K562 (cell line): Measurements from ENCODE around the gene CPSF7. TPM values are rescaled to one million over a fixed set of nuclear protein-coding genes. Genes with fewer than 3 reads are reported as not detected.

Experiments
- CBX1 ChIP-seq: sonication (generic); IDR thresholded peaks from 2 replicates; pipeline ENCODE4 v1.6.1; 2016; ENCODE audit warnings: antibody characterized with exemption, low read depth, mild to moderate bottlenecking
- CSDE1 ChIP-seq, 2 experiments: fragments of 450-650 bp; IDR thresholded peaks; 2 replicates each; pipeline ENCODE4 v1.6.1; 2016; ENCODE audit warnings: mild to moderate bottlenecking in 1 of 2
- FOXK1 ChIP-seq: sonication (generic); formaldehyde crosslinking; IDR thresholded peaks from 2 replicates; pipeline ENCODE4 v1.8.0; 2022; ENCODE audit warnings: missing genetic modification reagents, mild to moderate bottlenecking, borderline replicate concordance
- KLF1 ChIP-seq: fragments of 450-650 bp; IDR thresholded peaks from 2 replicates; pipeline ENCODE4 v1.6.1; 2016; ENCODE audit warnings: missing genetic modification characterization, missing compliant biosample characterization
- OTX1 ChIP-seq: fragments of 450-650 bp; formaldehyde crosslinking; IDR thresholded peaks from 2 replicates; pipeline ENCODE4 v1.4.0; 2022; ENCODE audit warnings: mild to moderate bottlenecking
- PHB ChIP-seq: fragments of 250-450 bp; sonication (Bioruptor Pico); IDR thresholded peaks from 2 replicates; pipeline ENCODE4 v1.5.0; 2021
- SLC30A9 ChIP-seq: fragments of 250-450 bp; sonication (Bioruptor Pico); IDR thresholded peaks from 2 replicates; pipeline ENCODE4 v1.8.0; 2022; ENCODE audit warnings: mild to moderate bottlenecking, moderate library complexity
- polyA plus RNA-seq, 8 experiments: library from polyadenylated mRNA; depleted of rRNA in 4 of 8; stranded (reverse) in 5 of 8; unstranded in 3 of 8; fragments of >200 nt; fragmentation: Nextera tagmentation in 2 of 8; fragmentation: Illumina TruSeq in 1 of 8; extraction: Ambion mirVana in 2 of 8; extraction: Trizol in 1 of 8; gene quantifications; 2 replicates each; pipeline versions ENCODE4 v1.2.1 to v1.2.3, GENCODE V29; 2011 to 2014; ENCODE audit warnings: inconsistent platforms in 1 of 8, missing spikeins in 1 of 8
- total RNA-seq, 7 experiments: library from RNA; depleted of rRNA in 6 of 7; stranded (reverse); fragments of >200 nt in 6 of 7; fragmentation: Illumina TruSeq in 2 of 7; extraction: Trizol in 2 of 7; gene quantifications; 2 replicates each; pipeline versions ENCODE4 v1.2.1 to v1.2.3, GENCODE V29; 2011 to 2021; ENCODE audit warnings: low replicate concordance in 1 of 7
- TF ChIP-seq, protein P1 (sequence below): IDR thresholded peaks from 2 replicates; pipeline ENCODE4 v1.6.1; 2011; ENCODE audit warnings: borderline replicate concordance, low read depth, mild to moderate bottlenecking, moderate library complexity, low read length; ENCODE audit not compliant: insufficient read depth, poor library complexity, severe bottlenecking
- TF ChIP-seq, protein P2 (sequence below): fragments of 450-650 bp; IDR thresholded peaks from 2 replicates; pipeline ENCODE4 v1.6.1; 2016; ENCODE audit warnings: missing biosample characterization, missing genetic modification characterization
- TF ChIP-seq, protein P3 (sequence below), 2 experiments: fragments of 450-650 bp; IDR thresholded peaks; 2 replicates each; pipeline ENCODE4 v1.6.1; 2016
- TF ChIP-seq, protein P4 (sequence below): fragments of 250-450 bp; sonication (Bioruptor Pico); IDR thresholded peaks from 2 replicates; pipeline ENCODE4 v1.8.0; 2022; ENCODE audit warnings: moderate library complexity, mild to moderate bottlenecking, inconsistent platforms
- TF ChIP-seq, protein P5 (sequence below): fragments of 450-650 bp; IDR thresholded peaks from 2 replicates; pipeline ENCODE4 v1.6.1; 2018; ENCODE audit warnings: mild to moderate bottlenecking, low read depth; ENCODE audit not compliant: partially characterized antibody

The CPSF7 gene
- total and polyA plus RNA-seq, 9 of the 15 experiments (the other 6 are each of a cell fraction or from before 2014, with no cell fraction given): 14.8 to 104 (median 44.1) TPM

DNA sequence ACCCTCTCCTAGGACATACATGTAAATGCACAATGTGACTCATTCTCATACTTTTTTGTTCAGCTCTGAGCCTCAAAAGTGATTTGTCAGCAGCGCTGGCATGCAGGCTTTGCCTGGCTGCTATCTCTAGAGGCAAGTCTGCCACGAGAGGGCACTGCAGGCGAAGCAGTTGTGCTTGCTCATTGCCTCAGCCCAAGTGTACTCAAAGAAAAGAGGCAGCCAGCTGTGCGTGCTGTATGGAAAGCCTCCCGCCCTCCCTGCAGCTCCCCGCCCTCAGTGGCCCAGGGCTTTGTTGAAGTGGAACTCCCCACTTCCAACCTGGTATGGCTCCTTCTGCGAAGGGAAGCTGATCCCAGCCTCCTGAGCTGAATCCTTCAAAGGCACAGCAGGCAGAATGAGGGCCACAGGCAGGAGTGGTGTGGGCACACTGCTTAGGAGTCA, 16.5 kb upstream of the CPSF7 start (continued):
- TF ChIP-seq, protein P1, sequence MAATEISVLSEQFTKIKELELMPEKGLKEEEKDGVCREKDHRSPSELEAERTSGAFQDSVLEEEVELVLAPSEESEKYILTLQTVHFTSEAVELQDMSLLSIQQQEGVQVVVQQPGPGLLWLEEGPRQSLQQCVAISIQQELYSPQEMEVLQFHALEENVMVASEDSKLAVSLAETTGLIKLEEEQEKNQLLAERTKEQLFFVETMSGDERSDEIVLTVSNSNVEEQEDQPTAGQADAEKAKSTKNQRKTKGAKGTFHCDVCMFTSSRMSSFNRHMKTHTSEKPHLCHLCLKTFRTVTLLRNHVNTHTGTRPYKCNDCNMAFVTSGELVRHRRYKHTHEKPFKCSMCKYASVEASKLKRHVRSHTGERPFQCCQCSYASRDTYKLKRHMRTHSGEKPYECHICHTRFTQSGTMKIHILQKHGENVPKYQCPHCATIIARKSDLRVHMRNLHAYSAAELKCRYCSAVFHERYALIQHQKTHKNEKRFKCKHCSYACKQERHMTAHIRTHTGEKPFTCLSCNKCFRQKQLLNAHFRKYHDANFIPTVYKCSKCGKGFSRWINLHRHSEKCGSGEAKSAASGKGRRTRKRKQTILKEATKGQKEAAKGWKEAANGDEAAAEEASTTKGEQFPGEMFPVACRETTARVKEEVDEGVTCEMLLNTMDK: peak; percentile 35
- TF ChIP-seq KLF1 (tag) (no peak), SLC30A9 (no peak), CBX1 (no peak), PHB (CRISPR knock-in tag) (no peak), OTX1 (no peak), CSDE1 (IDR thresholded peaks at IDR 0.05) (no peak), FOXK1 (CRISPR knock-in tag) (no peak)
- TF ChIP-seq, protein P2, sequence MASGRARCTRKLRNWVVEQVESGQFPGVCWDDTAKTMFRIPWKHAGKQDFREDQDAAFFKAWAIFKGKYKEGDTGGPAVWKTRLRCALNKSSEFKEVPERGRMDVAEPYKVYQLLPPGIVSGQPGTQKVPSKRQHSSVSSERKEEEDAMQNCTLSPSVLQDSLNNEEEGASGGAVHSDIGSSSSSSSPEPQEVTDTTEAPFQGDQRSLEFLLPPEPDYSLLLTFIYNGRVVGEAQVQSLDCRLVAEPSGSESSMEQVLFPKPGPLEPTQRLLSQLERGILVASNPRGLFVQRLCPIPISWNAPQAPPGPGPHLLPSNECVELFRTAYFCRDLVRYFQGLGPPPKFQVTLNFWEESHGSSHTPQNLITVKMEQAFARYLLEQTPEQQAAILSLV: no peak
- TF ChIP-seq, protein P3, sequence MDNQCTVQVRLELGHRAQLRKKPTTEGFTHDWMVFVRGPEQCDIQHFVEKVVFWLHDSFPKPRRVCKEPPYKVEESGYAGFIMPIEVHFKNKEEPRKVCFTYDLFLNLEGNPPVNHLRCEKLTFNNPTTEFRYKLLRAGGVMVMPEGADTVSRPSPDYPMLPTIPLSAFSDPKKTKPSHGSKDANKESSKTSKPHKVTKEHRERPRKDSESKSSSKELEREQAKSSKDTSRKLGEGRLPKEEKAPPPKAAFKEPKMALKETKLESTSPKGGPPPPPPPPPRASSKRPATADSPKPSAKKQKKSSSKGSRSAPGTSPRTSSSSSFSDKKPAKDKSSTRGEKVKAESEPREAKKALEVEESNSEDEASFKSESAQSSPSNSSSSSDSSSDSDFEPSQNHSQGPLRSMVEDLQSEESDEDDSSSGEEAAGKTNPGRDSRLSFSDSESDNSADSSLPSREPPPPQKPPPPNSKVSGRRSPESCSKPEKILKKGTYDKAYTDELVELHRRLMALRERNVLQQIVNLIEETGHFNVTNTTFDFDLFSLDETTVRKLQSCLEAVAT (IDR thresholded peaks at IDR 0.05): no peak
- TF ChIP-seq, protein P4, sequence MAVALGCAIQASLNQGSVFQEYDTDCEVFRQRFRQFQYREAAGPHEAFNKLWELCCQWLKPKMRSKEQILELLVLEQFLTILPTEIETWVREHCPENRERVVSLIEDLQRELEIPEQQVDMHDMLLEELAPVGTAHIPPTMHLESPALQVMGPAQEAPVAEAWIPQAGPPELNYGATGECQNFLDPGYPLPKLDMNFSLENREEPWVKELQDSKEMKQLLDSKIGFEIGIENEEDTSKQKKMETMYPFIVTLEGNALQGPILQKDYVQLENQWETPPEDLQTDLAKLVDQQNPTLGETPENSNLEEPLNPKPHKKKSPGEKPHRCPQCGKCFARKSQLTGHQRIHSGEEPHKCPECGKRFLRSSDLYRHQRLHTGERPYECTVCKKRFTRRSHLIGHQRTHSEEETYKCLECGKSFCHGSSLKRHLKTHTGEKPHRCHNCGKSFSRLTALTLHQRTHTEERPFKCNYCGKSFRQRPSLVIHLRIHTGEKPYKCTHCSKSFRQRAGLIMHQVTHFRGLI (CRISPR knock-in tag): no peak
- TF ChIP-seq, protein P5, sequence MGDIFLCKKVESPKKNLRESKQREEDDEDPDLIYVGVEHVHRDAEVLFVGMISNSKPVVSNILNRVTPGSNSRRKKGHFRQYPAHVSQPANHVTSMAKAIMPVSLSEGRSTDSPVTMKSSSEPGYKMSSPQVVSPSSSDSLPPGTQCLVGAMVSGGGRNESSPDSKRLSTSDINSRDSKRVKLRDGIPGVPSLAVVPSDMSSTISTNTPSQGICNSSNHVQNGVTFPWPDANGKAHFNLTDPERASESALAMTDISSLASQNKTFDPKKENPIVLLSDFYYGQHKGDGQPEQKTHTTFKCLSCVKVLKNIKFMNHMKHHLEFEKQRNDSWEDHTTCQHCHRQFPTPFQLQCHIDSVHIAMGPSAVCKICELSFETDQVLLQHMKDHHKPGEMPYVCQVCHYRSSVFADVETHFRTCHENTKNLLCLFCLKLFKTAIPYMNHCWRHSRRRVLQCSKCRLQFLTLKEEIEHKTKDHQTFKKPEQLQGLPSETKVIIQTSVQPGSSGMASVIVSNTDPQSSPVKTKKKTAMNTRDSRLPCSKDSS: no peak
